ENCODE measurements around the gene CSAD.

DNA sequence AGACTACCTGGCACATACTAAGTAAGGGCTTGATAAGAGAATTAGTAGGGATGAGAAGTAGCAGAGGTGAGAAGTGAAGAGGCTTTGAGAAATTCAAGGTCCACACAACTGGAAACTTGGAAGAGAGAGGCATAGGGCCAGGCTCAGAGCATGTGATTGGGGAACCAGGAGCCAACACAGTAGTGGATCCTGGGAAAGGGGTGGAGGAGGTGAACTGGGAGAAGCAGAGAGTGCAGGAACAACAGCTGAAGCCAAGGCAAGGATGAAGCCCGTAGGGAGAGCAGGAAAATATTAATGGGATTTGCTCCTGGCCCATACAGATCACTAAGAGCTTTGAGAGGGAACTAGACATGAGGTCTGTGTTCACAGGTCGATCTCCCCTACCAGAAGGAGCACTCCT is 27.7 kb upstream of the CSAD start:
- TF ChIP-seq EZH2 (IDR thresholded peaks at IDR 0.05; ENCODE audit: insufficient read depth, poor library complexity, severe bottlenecking) (no peak), EZH2phosphoT487 (IDR thresholded peaks at IDR 0.05; ENCODE audit: insufficient read depth, low read depth) (no peak)
